Bone marrow (tissue), 2 donors: ENCODE measurements around the gene ITPK1.

Experiments
- DNase-seq, 2 donors: peaks; one replicate each; lab custom pipeline; 2025; lab: John Stamatoyannopoulos, UW

The ITPK1 gene

GRCh38 chr14:93042968-93043940 lies 72.5 kb downstream of the ITPK1 start:
- no peak for DNase-seq

- DNase-seq: no peak
Measured at GRCh38 chr14:93041830-93042229, 73.9 kb downstream of the ITPK1 start.

GRCh38 chr14:93040982-93041381 lies 74.7 kb downstream of the ITPK1 start:
- no peak for DNase-seq

DNA sequence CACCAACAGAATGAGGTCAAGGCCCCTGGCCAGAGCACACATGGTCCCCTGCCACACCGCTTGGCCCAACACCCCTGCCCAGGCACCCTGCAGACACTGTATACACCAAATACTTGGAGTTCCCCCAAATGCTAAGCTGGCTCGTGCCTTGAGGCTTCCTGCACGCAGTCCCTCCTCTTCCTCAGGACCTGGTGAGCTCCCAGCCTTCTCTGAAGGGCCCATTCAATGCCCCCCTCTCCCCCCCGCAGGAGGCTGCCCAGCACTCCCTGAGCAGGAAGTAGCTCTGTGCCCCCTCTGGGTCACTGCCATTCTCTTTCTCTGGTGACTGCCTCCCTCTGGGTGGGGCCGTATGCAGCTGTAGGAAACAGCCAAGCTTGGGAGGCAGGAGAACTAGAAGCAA lies 75.3 kb downstream of the ITPK1 start:
- no peak for DNase-seq

DNA sequence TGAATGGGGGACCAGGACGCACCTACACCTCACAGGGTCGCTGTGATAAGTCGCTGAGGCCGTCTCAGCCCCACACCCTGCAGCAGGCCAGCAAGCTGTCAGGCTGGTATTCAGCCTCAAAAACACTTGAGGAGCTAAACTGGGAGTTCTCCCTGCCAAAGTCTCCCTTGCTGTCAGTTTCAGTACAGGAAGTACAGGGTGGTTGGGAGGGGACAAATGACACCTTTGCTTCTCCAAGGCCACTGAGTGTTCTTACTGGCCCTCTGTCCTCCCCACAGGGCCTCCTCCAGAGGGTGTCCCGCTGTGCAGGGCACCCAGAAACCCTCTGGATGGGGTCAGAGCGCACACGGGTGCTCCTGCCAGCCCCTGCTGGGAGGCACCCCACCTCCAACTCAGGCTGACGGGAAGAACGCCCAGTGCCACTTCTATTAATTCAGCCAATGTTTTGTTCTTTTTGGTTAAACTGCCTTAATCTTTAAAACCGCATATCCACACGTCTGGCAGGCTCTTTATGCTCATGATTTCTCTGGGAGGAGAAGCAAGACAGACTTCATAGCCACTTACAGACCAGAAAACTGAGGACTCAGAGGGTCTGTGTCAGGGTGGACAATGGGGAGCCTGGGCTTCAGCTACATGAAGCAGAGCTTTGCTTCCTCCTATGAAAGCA lies 75.9 kb downstream of the ITPK1 start:
- DNase-seq: no peak

DNA sequence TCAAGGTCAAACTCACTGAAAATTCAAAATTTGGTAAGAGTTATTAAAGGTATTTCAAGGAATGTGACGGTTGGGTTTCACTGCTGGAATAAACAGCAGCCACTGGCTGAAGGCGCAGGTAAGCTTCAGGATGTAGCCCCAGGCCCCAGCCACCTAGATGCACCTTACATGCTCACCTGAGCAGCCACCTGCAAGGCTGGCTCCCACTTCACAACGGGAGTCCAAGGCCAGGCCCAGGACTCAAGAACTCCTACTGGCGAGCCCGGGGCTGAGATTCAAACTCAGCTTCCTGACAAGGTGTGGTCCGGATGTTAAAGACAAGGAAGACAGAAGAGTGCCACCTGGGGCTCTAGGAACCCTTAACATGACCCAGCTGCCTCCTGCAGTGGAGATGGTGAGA lies 78.4 kb downstream of the ITPK1 start:
- DNase-seq: no peak

- no peak for DNase-seq
Measured at GRCh38 chr14:93036652-93037345, 78.9 kb downstream of the ITPK1 start.

DNA sequence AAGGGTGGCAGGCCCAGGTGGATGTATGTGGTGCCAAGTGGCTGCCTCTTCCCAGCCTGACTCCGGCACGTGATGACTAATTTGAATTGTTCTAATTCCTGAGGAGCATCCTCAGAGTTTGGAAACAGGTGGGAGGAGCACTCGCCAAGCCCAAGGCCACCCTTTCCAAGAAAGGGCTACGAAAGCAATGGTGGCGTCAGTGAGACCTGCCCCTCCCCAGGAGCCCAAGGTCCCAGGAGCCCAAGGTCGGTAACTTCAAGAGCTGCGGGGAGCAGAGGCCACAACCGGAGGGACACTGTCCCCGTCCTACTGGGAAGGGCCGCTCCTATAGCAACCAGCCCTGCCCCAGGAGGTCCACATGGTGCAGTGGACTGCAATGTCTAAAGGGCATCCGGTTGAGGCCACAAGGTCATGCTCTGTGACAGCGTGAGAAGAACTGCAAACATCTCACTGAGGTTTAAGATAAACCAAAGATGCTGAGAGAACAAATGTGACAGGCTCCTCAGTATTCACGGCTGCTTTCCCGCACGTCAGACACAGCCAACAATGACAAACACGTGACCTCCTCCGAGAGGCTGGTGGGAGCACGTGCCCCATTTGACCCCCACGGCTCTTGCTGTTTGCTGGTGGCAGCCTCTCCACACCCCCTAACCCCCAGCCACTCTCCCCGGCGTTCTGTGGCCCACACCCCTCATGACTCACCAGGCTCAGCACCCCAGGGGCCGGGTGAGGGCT lies 79.6 kb downstream of the ITPK1 start:
- DNase-seq: no peak

DNA sequence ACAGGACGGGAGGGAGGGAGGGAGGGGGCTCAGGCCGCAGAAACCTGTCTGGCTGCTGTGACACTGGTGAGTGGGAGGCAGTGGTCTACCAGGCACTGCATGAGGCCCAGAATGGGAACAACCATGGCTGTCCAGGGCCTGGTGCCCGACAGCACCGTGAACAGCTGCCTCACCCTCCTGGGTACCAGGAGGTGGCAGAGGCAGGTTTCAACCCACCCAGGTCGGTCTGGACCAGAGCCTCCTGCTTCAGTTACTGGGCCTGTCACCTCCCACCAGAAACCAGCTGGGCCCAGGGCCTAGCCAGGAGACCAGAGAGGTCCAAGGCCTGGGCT lies 80.2 kb downstream of the ITPK1 start:
- no peak for DNase-seq

GRCh38 chr14:93034671-93034994 lies 81.1 kb downstream of the ITPK1 start:
- no peak for DNase-seq

GRCh38 chr14:93033983-93034670 lies 81.6 kb downstream of the ITPK1 start:
- DNase-seq: no peak

- DNase-seq: no peak
Measured at GRCh38 chr14:93033084-93033982, 82.4 kb downstream of the ITPK1 start.

- DNase-seq: no peak
Measured at GRCh38 chr14:93032421-93032936, 83.2 kb downstream of the ITPK1 start.

GRCh38 chr14:93031505-93032315 lies 84.0 kb downstream of the ITPK1 start:
- no peak for DNase-seq

DNA sequence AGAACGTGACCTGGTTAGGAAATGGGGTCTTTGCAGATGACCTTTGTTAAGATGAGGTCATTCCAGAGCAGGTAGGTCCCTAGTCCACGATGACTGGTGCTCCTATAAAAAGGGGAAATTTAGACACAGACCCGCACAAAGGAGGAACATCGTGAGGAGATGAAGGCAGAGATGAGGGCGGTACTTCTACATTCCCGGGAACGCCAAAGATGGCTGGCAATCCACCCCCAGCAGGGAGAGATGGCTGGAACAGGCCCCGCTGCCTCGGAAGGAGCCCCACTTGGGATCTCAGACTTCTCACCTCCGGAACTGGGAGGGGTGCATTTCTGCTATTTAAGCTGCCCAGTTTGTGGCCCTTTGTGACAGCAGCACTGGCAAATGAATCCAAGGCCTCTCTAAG lies 85.0 kb downstream of the ITPK1 start:
- no peak for DNase-seq

GRCh38 chr14:93029911-93030508 lies 85.7 kb downstream of the ITPK1 start:
- DNase-seq: no peak

DNA sequence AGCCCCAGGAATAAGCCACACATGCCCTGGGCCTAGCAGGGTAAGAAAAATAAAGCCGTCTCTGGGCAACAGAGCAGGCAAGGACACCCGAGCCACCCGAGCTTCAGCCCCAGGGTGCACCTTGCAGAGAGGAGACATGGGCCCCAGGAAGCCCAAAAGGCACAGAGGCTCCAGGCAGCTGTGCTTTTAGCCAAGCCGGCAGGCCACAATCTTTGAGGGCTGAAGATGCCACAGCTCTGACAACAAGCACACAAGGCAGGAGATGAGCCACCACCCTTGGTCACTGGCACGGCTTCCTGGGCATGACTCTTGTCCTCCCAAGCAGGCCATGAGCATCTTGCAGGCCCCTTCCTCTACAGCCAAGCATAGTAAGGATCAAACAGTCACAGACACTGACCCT lies 86.3 kb downstream of the ITPK1 start:
- DNase-seq: no peak

DNA sequence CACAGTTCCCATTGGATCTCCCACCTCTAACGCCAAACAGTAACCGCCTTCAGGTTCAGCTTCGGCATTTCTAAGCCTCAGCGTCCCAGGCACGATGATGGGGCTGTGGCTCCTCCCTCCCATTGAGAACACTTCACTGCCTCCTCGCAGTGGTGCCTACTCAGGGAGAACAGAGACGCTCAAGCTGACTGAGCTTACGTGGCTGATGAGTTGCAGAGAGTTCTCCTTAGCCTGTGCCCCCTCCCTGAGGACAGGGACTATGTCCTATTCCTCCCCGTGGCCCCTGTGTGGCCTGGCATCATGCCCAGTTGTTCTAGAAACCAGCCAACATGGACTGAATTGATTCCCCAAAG lies 87.0 kb downstream of the ITPK1 start:
- DNase-seq: no peak
